GM18907 (cell line): ENCODE measurements around the gene MYO1G.
"Not testable (repeated sequence)": the region's sequence is repeated elsewhere in the genome, so short reads cannot be mapped to it uniquely, and the experiment has no call there.

Experiments
- ATAC-seq: cut with Tn5 transposase; IDR thresholded peaks from one replicate; pipeline ENCODE4 v1.9.1; 2021; ENCODE audit warnings: mild to moderate bottlenecking, moderate library complexity; ENCODE audit not compliant: unreplicated experiment

The MYO1G gene

DNA sequence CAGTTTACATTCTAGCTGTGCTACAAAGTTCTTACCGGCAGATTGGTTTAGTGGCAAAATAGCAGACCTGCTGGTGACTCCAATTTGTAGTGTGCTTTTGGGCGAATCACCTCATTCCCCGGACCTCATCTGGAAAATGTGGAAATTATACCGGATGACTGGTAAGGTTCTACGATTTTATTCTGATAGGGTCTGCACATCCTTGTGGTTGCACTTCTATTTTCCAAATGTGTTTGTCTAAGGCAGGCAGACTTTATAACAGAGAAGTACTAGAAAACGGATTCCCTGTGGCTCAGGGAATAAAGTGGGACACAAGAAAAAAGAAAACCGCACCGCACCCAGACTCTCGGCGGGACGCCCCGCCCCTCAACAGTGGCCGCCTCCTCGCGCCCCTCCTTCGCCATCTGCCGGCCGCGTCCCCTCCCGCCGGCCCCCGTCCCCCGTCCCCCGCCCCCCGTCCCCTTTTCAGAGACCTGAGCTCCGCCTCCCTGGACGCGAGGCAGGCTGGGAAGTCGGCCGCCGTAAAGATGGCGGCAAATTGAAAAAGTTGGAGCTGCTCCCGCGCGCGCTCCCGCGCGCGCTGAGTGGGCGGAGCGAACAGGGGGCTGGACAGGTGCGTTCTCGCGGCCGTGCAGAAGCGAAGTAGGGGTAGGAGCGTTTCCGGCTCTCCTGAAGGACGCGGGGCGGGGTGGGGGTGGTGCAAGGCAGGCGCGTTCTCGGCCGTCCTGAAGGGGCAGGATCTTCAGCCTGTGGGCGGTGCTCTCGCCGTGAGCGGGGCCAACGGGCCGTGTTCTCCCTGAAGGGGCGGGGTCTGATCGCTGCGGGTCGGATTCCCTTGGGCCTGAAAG, 20.7 kb upstream of the MYO1G start:
- ATAC-seq: peak; percentile 78

DNA sequence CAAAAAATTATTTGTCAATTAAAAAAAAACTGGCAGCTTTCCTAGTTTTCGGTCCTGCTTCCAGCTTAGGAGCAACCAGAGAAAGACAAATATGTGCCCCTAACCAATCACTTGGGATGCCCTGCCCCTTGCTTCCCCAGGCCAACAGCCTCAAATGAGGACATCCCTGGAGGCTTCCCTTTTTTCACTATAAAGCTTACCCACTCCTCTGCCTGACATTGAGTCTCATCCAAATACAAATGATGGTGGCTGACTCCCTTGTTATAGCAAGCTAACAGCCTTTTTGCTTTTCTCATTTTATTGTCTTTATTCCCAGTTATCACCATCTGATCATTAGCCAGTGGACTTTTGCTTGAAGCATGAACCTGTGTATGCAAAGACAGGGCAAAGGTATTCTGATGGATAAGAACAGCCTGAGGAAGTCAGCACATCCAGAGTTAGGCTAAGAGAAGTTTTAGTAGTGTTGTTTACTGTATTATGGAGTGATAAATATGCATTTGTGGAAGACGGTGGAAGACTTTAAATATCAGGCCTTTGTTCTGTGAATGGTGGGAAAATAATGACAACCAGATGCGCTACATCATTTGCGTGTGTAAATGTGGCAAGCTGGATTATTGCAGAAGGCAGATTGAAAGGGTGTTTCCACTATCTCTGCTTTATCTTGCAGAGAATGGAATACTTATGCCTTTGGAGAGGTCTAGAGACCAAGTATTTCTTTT, 19.5 kb upstream of the MYO1G start:
- ATAC-seq: no peak

DNA sequence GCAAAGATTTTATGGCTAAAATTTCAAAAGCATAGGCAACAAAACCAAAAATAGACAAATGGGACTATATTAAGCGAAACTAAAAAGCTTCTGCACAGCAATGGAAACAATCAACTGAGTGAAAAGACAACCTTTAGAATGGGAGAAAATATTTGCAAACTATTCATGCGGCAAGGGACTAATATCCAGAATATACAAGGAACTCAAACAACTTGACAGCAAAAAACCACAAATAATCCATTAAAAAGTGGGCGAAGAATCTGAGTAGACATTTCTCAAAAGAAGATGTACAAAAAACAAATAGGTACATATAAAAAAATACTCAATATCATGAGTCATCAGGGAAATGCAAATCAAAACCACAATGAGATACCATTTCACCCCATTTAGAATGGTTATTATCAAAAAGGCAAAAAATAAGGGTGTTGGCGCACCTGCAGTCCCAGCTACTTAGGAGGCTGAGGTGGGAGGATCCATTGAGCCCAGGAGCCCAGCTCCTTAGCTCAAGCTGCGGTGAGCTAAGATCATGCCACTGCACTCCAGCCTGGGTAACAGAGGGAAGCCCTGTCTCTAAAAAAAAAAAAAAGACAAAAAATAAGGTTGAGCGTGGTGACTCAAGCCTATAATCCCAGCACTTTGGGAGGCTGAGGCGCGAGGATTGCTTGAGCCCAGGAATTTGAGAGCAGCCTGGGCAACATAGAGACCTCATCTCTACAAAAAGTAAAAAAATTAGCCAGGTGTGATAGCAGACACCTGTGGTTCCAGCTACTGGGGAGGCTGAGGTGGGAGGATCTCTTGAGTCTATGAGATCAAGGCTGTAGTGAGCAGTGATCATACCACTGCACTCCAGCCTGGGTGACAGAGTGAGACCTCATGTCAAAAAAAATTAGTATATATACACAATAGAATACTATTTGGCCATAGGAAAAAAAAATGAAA, 17.0 kb upstream of the MYO1G start:
- ATAC-seq: no peak

DNA sequence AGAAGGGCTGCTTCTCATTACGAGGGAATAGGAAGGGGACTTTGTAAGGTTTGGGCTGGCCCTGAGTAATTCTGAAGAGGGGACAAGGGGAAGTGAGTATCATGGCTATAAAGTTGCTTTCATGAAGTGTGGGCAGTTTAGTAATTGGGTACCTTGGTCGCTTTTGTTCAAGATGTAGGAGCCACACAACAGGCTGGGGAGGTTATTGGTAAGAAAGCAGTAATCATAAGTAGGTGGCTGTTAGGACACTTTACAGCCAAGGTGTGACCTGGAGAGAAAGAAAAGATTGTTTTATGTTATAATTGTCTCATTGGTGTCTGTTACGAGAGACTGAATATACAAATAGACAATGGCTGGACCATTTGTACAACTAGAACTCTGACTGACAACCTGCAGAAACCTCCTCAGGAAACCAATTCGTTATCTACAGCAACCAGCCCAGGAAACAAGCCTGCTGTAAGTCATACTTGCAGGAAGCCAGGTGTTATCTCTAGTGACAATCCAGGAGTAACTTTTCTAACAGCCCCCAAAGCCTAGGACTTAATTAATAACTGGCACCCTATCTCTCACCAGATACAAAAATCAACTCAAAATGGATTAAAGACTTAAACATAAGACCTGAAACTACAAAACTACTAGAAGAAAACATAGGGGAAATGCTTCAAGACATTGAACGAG, 16.2 kb upstream of the MYO1G start:
- ATAC-seq: no peak

DNA sequence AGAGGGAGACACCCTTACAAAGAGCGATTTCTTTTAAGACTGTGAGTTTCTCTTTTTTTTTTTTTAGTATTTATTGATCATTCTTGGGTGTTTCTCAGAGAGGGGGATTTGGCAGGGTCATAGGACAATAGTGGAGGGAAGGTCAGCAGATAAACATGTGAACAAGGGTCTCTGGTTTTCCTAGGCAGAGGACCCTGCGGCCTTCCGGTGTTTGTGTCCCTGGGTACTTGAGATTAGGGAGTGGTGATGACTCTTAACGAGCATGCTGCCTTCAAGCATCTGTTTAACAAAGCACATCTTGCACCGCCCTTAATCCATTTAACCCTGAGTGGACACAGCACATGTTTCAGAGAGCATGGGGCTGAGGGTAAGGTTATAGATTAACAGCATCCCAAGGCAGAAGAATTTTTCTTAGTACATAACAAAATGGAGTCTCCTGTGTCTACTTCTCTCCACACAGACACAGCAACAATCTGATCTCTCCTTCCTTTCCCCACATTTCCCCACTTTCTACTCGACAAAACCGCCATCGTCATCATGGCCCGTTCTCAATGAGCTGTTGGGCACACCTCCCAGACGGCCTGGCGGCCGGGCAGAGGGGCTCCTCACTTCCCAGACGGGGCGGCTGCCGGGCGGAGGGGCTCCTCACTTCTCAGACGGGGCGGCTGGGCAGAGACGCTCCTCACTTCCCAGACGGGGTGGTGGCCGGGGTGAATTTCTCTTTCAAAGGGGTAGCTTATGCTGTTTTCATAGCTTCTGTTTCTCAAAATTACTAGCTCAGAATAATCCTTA, 13.4 kb upstream of the MYO1G start:
- ATAC-seq: not testable (repeated sequence)

DNA sequence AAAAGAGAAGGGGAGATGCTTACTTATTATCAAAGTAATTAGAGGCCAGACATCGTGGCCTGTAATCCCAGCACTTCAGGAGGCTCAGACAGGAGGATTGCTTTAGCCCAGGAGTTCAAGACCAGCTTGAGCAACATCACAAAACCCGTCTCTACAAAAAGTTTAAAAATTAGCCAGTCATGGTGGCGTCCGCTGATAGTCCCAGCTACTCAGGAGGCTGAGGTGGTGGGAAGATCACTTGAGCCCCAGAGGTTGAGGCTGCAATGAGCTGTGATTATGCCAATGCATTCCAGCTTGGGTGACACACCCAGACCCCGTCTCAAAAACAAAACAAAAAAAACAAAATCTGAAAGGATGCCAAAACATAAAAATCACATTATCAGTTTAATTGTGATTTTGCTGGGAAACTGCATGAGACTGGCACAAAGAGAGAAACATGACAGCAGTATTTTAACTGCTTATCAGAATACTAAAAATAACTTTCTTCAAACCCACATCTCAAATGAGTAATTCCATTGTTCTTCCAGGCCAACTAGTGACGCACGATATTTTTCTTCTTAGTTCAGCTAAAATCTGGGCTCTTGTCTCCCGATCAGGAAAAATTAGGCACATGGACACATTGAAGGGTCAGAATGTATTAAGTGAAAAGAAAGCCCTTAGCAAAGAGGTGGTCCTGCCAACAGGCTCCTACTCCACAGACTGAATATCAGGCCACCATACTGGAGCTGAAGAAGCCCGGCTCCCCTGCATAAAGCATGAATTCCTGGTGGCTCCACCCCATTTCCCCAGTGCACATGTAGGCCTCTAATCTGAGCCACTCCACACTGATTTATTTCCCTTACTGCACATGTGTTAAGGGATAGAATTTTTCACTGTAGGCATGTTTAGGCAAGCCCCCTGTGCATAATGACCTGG, 11.6 kb upstream of the MYO1G start:
- no peak for ATAC-seq

DNA sequence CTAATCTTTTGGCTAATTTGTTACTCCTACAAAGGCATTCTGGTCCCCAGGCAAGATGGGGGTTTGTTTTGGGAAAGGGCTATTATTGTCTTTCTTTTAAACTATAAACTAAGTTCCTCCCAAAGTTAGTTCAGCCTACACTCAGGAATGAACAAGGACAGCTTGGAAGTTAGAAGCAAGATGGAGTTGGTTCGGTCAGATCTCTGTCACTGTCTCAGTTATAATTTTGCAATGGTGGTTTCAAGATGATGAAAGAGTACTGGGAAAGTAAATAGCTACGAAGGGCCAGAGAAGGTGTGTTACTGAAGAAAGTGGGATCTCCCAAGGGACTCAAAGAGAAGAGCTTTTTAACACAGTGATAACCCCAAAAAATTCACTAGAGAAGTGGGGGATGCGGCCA, 10.3 kb upstream of the MYO1G start:
- ATAC-seq: no peak

DNA sequence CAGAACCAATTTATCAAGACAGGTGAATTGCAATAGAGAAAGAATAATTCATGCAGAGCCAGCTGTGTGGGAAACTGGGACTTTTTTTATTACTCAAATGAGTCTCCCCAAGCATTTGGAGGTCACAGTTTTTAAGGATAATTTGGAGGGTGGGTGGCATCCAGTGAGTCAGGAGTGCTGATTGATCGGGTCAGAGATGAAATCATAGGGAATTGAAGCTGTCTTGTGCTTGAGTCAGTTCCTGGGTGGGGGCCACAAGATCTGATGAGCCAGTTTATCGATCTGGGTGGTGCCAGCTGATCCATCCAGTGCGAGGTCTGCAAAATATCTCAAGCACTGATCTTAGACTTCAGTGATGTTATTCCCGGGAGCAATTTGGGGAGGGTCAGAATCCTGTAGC, 9.9 kb upstream of the MYO1G start:
- ATAC-seq: no peak

DNA sequence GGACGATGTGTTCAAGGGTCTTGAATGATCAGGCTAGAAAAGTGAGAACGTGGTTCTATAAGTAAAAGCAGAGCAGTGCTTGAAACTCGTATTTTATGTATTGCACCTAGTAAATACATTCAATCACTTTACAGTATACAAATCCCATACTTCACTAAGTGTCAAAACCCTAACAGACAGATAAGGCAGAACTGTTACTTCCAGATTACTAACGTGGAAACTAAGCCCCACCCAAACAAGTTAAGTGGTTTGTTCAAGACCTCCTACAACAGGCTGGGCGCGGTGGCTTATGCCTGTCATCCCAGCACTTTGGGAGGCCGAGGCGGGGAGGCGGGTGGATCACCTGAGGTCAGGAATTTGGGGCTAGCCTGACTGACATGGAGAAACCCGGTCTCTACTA, 9.2 kb upstream of the MYO1G start:
- ATAC-seq: no peak

DNA sequence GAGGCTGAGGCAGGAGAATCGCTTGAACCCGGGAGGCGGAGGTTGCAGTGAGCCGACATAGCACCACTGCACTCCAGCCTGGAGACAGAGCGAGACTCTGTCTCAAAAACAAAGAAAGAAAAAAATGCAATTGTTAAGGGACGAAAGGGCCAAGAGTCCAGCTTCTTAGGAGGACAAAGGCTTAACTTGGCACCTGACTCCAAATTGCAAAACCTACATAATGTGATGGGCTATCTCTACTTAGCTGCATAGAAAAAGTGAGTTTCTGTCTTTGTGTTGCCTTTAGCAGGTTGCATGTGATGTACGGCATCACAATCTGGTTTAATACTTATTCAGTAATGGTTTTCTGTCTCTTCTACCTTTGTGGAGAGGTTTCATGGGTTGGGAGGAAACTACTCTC, 8.6 kb upstream of the MYO1G start:
- no peak for ATAC-seq

DNA sequence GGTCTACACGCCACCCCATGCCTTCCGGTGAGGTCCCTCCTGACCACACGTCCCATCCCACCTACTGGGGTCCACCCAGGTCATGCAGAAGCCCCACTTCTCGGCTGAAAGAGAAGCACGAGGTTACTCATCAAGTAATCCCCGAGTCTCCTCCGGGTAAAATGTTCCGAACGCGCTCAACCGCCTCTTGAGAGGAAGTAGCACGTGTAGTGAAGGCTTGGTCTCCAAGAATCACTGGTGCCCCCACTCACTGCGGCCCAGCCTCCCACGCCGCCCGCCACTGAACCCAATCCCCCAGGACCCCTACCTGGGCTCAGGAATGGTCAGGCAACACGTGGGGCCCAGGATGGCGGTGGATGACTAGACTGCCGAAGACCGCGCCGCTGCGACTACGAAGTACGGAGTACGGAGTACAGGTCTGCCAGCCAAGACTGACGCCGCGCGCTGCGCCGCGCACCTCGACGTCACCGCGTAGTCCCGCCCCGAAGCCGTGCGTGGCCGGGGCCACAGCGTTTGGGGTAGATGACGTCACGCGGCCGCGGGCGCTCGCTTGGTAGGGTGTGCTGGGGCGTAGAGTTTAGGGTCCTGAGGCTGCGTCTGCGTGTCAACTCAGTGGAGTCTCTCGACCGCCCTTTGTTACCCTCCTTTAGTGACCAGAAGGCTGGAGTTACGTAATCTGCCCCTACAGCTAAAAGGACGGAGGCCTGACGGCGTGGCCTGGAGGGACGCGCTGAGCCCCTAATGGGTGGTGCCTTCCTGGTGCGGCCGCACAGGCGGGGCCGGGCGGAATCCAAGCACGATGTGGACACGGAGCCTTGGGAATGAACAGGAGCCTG, 7.6 kb upstream of the MYO1G start:
- peak; percentile 92 for ATAC-seq

DNA sequence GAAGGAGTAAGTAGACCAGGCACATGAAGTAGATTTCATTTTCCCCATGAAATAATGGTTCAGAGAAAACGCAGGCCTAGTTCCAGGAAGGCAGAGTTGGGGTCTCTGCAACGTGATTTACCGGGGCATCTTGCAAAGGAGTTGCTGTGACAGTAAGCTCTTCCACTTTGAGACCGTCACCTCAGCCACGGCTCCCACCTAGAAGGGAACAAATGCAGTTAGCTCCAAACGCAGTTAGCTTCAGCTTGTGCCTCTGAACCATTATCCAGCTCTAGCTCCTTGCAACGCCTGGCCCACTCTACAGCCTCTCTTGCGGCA, 7.0 kb upstream of the MYO1G start:
- ATAC-seq: no peak

DNA sequence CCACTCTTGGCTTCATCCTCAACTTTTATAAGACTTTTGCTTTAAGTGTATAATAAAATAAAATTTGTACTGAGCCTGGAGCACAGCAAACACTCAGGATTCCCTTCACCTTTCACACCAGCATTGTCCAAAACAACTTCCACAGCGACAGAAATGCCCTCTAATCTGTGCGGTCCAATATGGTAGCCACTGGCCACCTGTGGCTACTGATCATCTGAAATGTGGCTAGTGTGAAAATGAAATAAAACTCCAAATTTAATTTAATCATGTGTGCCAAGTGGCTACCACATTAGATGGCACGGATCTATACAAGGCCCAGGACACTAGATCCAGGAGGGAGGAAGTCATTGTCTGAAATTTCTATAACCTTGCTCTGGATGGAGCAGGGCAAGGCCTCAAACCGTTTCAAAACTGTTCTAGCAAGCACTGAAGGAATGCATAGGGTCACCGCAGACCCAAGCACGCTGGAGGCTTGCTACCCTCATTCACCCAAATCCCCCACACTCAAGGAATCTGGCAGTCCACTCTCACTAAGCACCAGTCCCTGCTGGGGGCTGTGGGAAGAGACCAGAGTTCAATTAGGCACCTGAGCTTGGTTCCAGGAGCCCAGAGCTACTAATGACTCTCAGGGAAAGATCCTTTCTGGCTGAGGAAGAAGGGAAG, 6.3 kb upstream of the MYO1G start:
- ATAC-seq: no peak

DNA sequence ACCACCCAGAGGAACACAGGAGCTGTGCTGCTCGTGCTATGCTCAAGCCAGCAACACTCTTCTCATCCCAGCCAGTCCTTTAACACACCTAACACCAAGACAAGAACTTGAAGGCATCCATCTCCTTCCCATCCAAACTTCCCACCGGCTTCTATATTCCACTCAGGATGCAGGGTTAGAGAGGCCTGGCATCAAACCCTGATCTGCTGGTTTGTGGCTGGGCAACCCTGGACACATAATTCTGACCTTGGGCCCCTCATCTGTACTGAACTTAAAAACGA, 5.6 kb upstream of the MYO1G start:
- ATAC-seq: no peak

DNA sequence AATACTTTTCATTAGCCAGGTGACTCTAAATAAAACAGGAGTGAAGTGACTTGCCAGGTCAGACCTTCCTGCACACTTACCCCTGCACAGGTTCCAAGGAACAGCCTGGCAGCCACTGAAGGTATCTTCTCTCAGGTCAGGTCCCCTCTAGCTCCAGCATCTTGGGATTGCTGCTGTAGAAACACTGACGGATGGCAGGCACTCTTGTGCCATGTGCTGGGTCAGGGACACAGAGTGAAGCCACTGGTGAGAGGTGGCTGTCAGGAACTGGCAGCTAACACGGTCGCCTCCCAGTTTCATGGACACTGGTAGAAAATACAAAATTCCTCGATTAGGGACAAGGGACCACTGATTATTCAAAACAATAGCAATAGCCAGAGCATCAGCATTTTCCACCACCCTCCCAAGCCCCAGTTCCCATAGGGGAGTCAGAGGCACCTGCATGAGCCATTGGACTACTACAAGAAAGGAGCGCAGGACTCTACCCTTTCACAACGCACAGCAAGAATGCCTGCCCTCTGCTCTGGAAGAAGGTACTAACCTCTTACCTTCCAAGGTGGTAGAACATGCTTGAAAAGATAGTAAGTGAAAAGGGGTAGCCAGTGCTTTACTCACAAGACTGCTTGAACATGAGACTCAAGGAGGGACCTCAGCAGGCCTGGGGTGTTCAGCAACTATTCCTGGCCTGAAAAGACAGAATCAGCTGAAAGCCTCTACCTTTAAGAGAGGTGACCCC, 5.1 kb upstream of the MYO1G start:
- ATAC-seq: no peak

DNA sequence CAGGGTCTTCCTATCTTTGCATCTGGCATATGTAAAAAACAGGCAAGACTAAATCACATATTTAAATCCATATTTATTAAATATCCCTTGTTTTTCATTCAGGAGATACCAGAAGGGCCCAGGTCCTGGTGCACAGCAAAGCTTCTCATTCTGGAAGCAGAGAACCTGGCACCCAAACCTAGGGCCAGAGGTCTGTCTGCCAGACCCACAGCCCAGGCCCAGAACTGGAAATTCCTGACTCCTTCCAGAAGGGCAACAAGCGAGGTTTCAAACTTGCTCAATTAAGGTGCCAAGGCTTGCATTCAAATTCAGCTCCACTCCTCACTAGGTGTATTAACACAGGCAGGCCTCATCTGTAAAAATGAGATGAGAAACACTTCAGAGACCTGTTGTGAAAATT, 4.2 kb upstream of the MYO1G start:
- ATAC-seq: no peak

DNA sequence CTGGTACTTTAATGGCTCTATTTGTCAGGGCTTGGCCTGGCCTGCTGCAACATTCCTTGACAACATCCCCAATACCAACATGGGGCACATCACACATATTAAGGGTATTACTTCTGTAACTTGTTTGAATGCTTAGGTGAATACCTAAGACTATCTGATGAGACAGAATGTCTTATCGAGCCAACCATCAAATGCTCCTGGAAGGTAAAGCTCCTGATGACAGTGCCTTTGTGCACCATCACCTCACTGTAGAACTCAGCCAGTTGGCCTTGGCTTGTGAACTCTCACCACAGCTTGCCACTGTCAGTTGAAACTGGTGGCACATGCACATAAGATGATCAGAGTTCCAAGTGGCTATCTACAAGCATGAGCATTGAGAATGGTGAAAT, 3.7 kb upstream of the MYO1G start:
- ATAC-seq: no peak
